ENCODE data around the gene AKIRIN2.

GRCh38 chr6:87741001-87741650 lies 39.1 kb upstream of the AKIRIN2 start:
- TF ChIP-seq POLR2A (IDR thresholded peaks at IDR 0.05) = no peak
- TF ChIP-seq, protein P1, sequence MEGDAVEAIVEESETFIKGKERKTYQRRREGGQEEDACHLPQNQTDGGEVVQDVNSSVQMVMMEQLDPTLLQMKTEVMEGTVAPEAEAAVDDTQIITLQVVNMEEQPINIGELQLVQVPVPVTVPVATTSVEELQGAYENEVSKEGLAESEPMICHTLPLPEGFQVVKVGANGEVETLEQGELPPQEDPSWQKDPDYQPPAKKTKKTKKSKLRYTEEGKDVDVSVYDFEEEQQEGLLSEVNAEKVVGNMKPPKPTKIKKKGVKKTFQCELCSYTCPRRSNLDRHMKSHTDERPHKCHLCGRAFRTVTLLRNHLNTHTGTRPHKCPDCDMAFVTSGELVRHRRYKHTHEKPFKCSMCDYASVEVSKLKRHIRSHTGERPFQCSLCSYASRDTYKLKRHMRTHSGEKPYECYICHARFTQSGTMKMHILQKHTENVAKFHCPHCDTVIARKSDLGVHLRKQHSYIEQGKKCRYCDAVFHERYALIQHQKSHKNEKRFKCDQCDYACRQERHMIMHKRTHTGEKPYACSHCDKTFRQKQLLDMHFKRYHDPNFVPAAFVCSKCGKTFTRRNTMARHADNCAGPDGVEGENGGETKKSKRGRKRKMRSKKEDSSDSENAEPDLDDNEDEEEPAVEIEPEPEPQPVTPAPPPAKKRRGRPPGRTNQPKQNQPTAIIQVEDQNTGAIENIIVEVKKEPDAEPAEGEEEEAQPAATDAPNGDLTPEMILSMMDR (IDR thresholded peaks at IDR 0.05) = no peak
